HG02870 (cell line): ENCODE measurements around the gene CRHR1.

Experiments
- ATAC-seq: cut with Tn5 transposase; IDR thresholded peaks from one replicate; pipeline ENCODE4 v1.9.1; 2021; ENCODE audit warnings: mild to moderate bottlenecking, moderate library complexity; ENCODE audit not compliant: unreplicated experiment

Gene CRHR1

DNA sequence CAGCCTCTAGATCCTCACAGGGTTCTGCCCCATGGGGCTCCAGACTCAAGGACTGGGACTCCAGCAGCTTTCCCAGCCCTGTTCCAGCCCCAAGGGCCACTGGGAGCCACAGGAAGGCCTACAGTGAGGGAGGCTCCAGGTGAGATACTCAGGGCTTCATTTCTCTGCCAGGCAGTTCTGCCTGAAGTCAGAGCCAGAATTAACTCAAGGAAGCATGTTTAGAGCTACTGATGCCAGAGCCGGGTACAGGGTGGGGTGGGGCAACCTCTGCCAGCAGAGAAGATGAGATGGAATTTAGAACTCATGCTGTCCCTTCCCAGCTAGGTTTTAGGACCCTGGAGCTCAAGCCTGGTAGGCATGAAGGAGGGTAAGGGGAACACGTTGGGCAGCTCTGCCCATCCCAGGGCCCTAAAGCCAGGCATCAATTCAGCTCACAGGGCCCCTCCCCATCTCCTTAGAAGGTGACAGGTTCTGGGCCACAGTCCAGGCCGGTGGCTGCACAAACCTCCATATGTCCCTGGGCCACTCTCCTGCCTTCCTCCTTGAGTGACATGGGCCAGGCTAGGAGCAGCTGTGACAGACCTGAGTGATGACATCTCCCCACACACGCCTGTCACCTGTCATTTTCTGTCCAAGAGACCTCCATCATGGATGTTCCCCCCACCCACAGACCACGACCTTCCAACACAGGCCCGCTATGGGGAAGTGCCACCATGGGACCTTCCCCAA lies 36.1 kb downstream of the CRHR1 start:
- no peak for ATAC-seq

DNA sequence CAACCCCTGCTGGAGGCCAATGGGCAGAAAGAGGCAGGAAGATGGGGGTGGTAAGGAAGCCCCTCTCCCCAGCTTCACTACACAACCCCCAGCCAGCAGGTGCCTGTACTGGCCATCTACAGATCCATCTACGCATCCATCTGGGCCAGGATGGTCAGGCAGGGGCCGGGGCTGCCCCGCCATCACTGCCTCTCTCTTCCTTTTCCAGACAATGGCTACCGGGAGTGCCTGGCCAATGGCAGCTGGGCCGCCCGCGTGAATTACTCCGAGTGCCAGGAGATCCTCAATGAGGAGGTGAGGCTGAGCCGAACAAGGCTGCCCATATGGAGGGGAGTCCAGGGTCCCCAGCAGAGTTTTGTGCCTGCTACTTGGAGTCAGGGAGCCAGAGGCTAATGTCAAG lies 37.0 kb downstream of the CRHR1 start:
- no peak for ATAC-seq

DNA sequence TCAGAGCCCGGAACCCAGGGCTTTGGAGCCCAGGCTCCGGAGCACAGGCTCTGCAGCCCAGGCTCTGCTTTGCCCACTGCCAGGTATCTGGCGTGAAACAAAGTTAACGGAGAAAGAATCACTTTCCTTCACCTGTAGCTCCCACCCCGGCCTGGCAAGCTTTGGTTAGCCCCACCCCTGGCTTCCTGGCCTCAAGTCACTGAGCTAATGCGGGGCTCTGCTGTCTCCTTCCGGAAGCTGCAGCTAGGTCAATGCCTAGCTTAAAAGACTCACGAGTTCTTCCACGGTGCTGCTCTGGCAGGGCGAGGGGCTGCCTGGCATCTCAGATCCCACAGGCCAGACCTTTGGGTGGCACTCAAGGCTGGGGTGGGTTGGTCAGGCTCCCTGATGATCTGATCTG lies 39.5 kb downstream of the CRHR1 start:
- ATAC-seq = no peak

DNA sequence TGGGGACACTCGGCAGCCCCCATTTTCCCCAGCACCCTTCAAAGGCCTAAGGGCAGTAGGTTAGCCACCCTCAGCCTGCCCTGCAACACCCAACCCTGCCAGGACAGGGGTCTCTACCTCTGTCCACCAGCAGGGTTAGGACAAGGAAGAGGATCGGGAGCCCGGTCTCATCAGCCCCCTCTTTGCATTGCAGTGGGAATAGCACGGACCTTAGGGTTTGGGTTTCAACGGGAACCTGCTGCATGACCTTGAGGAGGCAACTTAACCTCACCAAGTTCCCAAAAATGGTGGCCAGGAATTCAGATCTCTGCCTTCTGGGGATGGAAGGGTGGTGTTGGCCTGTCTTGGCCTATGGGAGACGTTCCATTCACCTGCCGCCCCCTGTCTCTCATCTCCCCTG lies 40.4 kb downstream of the CRHR1 start:
- no peak for ATAC-seq

DNA sequence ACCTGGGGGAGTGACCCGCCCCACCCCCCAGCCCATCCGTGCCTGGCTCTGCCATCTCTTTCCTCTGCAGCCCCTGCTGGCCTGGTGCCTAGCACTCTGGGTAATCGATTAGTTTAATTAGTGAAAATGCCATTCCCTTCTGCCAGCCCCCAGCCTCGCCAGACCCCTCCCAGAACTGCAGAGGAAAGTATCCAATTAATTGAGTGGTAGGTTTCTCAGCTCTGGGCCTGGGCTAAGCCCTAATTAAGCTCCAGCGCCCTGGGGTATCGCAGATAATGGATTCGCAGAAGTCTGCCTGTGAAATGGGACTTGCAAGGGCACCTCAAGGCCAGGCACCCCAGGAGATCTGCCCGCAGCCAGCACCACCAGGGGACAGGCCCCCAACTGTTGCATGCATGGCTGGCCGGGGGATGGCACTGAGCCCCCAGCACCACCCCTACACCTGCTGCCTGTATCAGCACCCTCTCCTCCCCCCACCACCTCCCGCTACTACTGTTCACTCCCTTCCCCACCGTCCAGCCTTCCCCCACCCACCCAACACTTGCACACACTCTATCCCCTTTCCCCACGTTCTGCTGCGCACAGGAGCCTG lies 40.9 kb downstream of the CRHR1 start:
- ATAC-seq = no peak

DNA sequence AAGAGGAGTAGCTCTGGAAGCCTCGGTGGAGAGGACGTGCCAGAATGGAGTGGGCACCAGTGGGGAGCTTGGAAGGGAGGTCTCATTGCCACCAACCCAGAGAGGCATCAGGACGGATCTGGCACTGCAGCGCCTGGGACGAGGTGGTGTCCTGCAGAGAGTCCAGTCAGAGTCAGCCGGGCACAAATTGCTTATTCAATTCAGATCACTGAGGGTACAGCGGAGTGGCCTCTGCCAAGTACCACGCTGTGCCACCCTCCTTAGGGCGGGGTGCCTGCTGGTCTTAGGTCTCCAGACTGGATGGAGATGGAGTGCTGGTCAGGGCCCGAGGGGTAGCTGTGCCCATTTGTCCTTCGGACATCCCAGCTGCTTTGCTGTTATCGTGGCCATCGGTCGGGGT lies 41.7 kb downstream of the CRHR1 start:
- no peak for ATAC-seq

DNA sequence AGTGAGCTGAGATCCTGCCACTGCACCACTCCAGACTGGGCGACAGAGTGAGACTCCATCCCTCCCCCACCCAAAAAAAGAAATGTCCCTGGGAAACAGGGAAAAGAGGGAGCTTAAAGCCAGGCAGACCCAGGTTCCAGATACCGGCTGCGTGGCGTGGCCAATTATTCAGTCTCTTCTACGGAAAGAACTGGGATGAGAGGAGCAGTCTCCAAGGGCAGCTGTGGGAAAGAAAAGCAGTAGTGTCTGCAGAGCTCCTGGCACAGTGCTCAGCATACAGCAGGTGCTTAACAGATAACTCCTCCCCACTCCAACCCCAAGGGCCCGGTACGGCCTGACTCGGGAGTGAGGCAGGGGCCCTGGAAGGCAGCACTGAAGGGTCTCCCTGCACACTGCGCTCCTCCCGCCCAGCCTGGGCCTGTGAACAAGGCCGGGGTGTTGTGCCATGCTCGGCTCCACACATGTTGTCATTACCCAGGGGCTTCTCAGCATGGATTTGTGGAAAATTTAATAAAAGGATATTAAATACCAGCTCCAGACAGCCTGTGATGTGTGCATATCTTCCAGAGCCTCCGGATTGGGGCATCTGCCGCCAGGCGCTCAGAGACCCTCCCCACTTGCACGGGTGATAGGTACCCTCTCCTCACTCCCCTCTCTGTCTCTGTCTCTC lies 42.9 kb downstream of the CRHR1 start:
- no peak for ATAC-seq

DNA sequence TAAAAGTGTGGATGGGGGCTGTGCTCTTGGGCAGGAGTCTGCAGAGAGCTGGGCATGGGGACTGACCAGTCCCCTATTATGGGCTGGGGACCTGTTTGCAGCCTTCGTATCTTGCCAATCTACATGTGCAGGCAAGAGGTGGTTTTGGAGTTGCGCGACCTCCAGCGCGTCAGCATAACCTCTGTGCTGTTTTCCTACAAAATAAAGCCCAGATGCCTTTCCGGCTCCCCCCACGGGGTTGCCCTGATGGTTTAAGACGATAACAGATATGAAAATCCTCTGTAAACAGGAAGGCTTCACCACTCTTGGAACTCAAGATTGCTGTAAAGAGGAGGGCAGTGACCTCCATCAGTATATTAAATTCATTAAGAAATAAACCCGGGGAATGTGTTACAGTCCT lies 44.1 kb downstream of the CRHR1 start:
- no peak for ATAC-seq

DNA sequence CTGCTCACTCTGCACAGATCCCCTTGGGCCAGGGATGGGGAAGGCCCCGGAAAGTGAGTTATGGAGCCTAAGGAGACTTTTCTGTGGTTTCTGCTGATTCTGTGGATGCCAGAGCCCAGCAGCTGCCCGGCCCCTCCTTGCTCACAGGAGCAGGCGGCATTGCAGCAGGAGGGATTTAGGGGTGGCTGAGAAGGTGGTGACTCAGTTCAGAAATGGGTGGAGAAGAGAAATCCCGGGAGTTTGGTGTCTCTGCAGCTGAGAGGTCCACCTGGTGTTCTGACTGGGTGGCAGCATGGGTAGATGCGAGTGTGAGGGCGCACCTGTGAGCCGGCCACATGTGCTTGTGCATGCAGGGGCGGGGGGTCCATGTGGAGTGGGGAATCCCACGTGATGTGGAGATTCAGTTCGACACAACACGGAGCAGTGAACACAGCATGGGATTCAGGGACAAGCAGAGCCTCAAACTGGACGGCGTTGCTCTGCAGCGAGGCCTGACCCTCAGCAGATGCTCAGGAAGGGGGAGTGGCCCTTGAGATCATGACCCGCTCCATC lies 44.5 kb downstream of the CRHR1 start:
- no peak for ATAC-seq

DNA sequence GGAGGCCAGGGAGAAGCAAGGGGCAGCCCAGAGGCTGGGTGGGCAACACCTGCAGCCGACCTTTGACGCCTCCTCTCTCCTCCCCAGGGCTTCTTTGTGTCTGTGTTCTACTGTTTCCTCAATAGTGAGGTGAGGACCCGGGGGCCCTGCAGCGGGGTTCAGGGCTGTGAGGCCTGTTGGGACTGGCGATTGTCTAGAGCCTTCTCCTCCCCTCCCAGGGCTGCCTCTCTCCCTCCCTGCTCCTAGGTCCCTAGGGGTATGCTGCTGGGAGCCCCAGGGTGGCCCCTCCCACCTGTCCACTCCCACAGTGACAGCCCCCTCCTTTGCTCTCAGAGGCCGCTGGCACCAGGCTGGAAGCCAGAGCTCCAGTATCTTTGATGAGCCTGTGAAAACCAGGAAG lies 49.8 kb downstream of the CRHR1 start:
- ATAC-seq = no peak

DNA sequence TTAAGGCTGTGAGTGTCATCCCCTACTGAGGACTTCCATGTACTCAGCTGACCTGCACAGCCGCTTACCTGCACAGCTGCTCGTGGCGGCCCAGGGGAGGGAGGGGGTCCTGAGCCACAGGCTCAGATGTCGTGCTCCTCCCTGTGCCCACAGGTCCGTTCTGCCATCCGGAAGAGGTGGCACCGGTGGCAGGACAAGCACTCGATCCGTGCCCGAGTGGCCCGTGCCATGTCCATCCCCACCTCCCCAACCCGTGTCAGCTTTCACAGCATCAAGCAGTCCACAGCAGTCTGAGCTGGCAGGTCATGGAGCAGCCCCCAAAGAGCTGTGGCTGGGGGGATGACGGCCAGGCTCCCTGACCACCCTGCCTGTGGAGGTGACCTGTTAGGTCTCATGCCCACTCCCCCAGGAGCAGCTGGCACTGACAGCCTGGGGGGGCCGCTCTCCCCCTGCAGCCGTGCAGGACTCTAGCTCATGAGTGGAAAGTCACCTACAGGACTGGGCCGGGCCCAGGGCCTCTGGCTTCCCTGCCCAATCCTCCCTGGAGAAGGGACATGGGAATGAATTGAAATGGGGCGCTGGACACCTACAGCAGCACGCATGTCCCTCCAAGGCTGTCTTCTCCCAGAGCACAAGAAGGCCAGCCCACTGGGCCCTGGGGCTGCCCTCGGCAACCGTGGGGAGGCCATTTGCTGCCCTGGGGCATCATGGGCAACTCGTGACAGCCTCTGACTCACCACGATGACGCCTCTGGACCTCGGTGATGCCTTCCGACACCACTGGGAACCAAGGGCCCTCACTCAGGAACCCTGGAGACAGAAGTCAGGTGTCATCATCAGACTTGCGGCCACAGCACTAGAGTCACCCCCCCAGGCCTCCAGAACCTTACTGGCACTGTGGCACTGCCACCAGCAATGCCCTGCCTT lies 50.6 kb downstream of the CRHR1 start:
- ATAC-seq = no peak

DNA sequence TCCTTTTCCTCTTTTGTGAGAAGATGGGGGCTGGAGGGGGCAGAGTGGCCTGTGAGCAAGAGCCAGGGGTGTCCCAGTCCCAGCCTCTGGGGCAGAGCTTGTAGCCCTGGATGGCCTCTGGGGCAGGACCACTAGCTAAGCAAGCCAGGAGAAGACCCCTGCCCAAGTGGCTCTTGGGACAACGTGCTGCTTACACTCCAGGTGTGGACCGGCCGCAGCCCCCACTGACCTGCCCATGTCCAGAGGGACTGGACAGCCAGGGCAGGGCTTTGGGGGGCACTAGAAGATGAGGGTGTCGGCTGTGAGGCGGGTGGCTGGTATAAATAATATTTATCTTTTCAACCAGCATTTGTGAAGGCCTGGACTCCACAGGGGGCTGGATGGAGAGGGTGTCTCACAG lies 51.4 kb downstream of the CRHR1 start:
- no peak for ATAC-seq

DNA sequence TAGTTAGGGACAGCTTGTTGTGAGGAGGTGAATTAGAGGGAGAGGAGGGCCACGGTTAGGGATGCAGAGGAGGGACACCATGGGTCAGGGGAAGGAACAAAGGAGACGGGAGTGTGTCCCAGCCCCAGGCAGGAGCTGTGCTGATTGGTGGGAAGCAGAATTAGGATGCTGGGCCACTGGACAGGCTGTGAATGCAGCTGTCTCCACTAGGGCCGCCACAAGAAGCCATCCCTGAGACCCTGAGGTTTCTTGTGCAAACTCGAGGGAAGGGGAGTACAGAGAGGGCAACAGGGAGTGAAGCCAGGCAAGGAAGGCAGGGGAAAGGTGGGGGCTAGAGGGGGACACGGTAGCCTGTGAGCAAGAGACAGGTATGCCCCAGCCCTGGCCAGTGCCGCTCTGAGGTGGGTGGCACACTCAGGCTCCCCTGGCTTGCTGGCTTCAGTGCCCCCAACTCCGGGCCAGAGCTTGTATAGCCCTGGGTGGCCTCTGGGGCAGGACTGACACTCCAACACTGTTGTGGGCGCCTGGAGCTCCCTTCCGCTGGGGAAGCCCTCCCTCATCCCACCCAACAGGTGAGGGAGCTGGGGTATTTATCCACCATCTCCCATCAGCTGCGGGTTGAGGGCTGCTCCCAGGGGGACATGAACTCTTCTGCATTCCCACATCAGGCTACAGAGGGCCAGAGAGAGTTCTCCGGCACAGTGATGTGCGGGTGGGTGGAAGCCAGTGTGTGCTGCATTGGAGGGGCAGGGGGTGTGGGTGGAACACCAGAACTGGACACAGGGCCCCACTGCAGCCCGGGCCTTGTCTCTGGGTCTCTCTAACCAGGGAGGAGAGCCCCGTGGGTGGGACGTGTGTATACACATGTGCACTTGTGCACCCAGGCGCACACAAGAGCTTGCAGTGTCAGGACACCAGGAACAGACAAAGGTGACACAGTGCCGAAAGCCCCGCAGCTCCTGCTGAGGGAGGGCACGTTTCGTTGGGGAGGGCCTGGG lies 52.2 kb downstream of the CRHR1 start:
- no peak for ATAC-seq

DNA sequence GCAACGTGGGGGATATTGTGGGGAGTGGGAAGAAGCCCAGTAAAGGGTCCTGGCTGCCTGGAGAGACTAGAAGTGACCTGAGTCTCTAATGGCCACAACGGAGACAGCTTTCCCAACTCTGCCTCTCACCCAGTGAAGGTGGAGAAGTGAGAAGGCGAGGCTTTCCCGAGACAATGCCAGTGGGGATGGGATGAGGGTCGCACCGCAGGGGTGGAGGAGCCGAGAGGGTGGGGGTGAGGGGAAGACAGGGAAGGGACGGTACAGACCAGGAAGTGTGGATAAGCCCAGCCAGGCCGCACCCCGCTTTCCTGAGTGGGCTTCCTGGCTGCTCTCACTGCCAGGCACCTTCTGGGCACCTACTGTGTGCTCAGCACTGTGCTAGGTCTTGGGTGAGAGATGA lies 53.1 kb downstream of the CRHR1 start:
- no peak for ATAC-seq

DNA sequence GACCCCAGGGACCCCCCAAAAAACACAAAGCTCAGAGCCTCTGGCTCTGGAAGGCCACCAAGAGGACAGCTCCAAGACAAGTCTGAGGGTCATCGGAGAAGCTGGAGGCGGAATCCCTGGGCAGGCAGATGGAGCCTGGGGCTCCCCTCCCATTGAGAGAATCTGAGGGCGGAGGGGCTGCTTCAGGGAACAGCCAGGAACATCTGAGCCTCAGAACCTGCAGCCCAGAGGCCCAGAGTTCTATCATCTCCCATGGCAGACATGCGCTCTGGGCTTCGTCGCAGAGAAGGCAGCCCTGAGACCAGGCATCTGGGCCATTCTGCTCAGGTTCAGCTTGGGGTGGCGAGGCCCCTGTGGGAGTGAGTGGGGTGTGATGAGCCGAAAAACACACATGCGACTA lies 53.5 kb downstream of the CRHR1 start:
- ATAC-seq = no peak

DNA sequence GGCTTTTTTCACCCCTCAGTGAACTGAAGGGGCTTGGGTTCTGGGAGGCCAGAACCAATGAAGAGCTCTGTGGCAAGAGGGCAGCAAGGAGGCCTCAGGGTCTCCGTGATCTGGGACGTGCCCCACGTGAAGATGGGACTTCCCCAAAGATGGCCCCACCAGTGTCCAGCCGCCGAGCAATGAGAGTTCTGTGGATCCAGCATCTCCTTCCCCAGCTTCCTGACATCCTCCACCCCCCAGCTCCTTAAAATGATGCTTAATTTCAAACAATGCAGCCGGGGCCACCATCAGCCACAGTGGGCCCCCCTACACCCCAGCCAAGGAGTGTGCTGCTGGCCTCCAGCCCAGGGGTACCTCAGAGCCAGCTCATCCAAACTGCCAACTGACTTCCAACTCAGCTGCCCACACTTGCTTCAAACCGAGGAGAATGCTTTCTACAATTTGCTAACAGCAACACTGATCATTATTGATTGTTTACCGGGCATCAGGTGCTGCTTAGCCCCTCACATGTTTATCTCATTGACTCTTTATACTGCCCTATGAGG lies 54.7 kb downstream of the CRHR1 start:
- no peak for ATAC-seq

DNA sequence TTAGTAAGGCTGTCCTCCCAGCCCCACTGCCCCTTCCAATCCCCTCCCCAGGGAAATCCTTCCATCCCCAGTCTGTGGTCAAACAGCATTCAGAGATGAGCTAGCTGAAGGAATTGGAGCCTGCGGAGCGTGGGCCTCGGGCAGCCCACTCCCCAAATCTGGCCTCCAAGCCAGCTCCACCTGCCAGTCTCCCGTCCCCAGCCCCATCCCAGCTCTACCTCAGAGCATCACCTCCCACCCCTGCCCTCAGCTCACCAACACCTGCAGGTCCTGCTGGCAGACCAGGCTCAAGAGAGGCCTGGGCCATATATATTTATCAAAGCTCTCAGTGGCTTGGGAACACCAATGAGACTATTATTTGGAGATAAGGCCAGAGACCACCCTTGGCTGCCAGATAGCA lies 55.3 kb downstream of the CRHR1 start:
- ATAC-seq = no peak

DNA sequence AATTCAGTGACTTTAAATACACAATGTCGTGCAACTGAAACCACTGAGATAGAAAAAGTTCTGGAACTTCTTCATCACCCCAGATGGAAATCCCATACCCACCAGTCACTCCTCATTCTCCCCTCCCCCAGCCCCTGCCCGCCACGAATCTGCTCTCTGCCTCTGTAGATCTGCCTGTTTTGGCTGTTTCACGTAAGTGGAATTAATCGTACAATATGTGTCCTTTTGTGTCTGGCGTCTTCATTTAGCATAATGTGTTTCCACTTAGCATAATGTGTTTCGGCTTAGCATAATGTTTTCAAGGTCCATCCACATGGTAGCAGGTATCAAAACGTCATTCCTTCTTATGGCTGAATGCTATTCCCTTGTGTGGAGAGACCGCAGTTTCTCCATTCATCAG lies 57.1 kb downstream of the CRHR1 start:
- ATAC-seq = no peak

DNA sequence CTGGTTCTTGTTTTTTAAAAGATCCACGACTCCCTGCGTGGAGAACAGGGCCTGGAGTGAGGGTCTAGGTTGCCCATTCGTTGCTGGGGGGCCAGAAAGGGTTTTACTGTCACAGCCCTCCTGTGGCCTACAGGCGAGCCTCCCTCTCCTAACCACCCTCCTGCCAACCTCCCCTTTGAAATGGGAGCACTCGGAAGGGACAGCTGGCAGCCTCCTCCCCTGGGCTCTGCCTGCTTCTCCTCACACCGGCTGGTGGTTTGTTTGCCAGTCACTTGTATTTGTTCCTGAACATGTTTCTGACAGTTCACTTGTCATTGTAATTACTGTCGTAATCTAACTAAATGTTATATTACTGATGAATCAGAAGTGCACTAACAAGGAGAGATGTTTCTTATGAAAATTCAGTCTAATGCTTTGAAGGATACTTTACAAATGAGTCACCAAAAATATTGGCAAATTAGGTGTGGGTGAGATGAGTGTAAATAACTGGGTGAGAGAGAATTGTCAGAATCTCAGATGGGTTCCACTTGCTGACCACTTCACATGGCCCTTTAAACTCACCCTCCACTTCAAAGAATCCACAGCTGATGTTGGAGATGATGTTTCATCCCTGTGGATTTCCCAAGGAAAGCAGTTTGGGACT lies 57.9 kb downstream of the CRHR1 start:
- ATAC-seq = no peak
